22Rv1 (cell line): ENCODE data around the gene ETNK2.

Experiments
- ZFX ChIP-seq: fragments of 450-650 bp; IDR thresholded peaks from 2 replicates; pipeline ENCODE4 v1.6.1; 2017; ENCODE audit warnings: antibody characterized with exemption, borderline replicate concordance
- TF ChIP-seq, protein P1 (sequence below): fragments of 450-650 bp; IDR thresholded peaks from 2 replicates; pipeline ENCODE4 v1.5.1; 2017; ENCODE audit warnings: mild to moderate bottlenecking

DNA sequence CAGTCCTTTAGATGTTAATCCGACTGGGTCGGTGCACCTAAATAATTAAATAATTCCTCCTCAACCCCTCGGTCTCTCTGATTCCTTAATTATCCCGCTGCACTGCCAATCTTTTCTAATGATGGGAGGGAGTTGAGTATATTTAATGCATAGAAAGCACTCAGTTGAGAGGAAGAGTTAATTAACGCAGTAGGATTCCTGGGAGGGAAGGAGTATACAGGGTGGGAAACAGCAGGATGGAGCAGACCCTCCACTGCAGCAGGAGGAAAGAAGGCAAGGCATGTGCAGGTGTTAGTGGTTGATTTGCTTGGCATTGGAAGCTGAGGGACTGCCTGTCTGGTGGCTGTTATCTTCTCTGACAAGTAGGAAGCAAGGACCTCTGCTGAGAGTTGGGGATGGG is 24.2 kb upstream of the ETNK2 start:
- TF ChIP-seq, protein P1, sequence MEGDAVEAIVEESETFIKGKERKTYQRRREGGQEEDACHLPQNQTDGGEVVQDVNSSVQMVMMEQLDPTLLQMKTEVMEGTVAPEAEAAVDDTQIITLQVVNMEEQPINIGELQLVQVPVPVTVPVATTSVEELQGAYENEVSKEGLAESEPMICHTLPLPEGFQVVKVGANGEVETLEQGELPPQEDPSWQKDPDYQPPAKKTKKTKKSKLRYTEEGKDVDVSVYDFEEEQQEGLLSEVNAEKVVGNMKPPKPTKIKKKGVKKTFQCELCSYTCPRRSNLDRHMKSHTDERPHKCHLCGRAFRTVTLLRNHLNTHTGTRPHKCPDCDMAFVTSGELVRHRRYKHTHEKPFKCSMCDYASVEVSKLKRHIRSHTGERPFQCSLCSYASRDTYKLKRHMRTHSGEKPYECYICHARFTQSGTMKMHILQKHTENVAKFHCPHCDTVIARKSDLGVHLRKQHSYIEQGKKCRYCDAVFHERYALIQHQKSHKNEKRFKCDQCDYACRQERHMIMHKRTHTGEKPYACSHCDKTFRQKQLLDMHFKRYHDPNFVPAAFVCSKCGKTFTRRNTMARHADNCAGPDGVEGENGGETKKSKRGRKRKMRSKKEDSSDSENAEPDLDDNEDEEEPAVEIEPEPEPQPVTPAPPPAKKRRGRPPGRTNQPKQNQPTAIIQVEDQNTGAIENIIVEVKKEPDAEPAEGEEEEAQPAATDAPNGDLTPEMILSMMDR: no peak
- no peak for TF ChIP-seq ZFX
